Measurements from ENCODE around the gene MAPK10. TPM values are rescaled to one million over a fixed set of nuclear protein-coding genes. Genes with fewer than 3 reads are reported as not detected.

The MAPK10 gene
- total RNA-seq, 1 experiment from 2014 or later: 4.7 TPM

GRCh38 chr4:86300516-86300915, 59.3 kb downstream of the MAPK10 start:
- no peak overlapping the region for H2AK5ac ChIP-seq (ENCODE audit: insufficient read length, low read length)
- no peak for TF ChIP-seq CTCF (conservative IDR thresholded peaks at IDR 0.05)
- Mint-ChIP-seq H3K4me3 (no peak overlapping the region), H3K36me3 (ENCODE audit: insufficient read depth in 1 of 3, low read depth in 3 of 3) (peaks cover 0 to 9% (median 6%) of the 10 kb centered on the region in 3 experiments; a peak in 3 of 7 replicates), H3K4me1 (peaks cover 10 to 14% of the 10 kb centered on the region in 2 experiments), H3K27ac (no peak overlapping the region), H3K27me3 (ENCODE audit: low read depth) (no peaks in the 10 kb centered on the region), H3K9me3 (peaks cover 5 to 13% of the 10 kb centered on the region in 2 experiments; a peak in 3 of 5 replicates)
- H3K79me2 ChIP-seq (ENCODE audit: insufficient read depth, low read length): no peaks in the 10 kb centered on the region
- H4K20me1 ChIP-seq (ENCODE audit: control insufficient read depth, insufficient read depth, insufficient read length): no peaks in the 10 kb centered on the region
- H4K8ac ChIP-seq (replicated peaks; ENCODE audit: insufficient read length, low read depth, low read length): no peak overlapping the region
- H3K23me2 ChIP-seq (ENCODE audit: insufficient read length, low read depth, low read length, poor library complexity, severe bottlenecking): no peaks in the 10 kb centered on the region
- H4K5ac ChIP-seq (ENCODE audit: insufficient read length, low read depth, low read length): no peak overlapping the region
- H2BK20ac ChIP-seq (ENCODE audit: low read depth, low read length, poor library complexity, severe bottlenecking): no peak overlapping the region
- no peak overlapping the region for H2BK12ac ChIP-seq (ENCODE audit: insufficient read length, low read depth, low read length)
- H3K79me1 ChIP-seq (ENCODE audit: insufficient read depth, low read depth, low read length, poor library complexity, severe bottlenecking): no peaks in the 10 kb centered on the region
- no peak overlapping the region for H2BK15ac ChIP-seq (ENCODE audit: low read depth, low read length)
- no CpG with 5 or more reads among the region's 3 CpGs for WGBS (ENCODE audit: extremely low coverage, insufficient read length, low lambda C conversion rate)
- no peaks in the 10 kb centered on the region for H3K27me3 ChIP-seq (ENCODE audit: insufficient read depth, low read length)
- no peak overlapping the region for H3K56ac ChIP-seq (ENCODE audit: insufficient read length, low read depth, low read length)
- H4K91ac ChIP-seq (ENCODE audit: insufficient read length, low read depth, low read length): no peak overlapping the region
- H3K4me2 ChIP-seq (ENCODE audit: insufficient read depth, insufficient read length, low read length): no peak overlapping the region
- H3K23ac ChIP-seq (ENCODE audit: insufficient read length, low read depth, low read length): no peak overlapping the region
- DNase-seq: no peak
- H3K27ac ChIP-seq (ENCODE audit: insufficient read length, low read depth, low read length): no peak overlapping the region
- no peak overlapping the region for H3K18ac ChIP-seq (ENCODE audit: insufficient read length, low read depth, low read length)
- H3K9ac ChIP-seq (ENCODE audit: extremely low read depth, insufficient read length, low read length): no peak overlapping the region
- H3K4ac ChIP-seq (ENCODE audit: low read depth, low read length): no peak overlapping the region
- no peak overlapping the region for H2BK120ac ChIP-seq (ENCODE audit: low read depth, low read length, poor library complexity, severe bottlenecking)
- H3K14ac ChIP-seq (ENCODE audit: insufficient read depth, low read length): no peak overlapping the region
- no peak overlapping the region for H2BK5ac ChIP-seq (ENCODE audit: insufficient read length, low read length)
- no peaks in the 10 kb centered on the region for H3K9me3 ChIP-seq (ENCODE audit: control insufficient read depth, low read depth, low read length)
- H3T11ph ChIP-seq (ENCODE audit: low read length): no peak overlapping the region
- no peak overlapping the region for H2AFZ ChIP-seq (ENCODE audit: low read length)
- H3K4me1 ChIP-seq (ENCODE audit: insufficient read depth, low read length): no peaks in the 10 kb centered on the region
